ENCODE results near the gene CYYR1. TPM values are rescaled to one million over a fixed set of nuclear protein-coding genes. Genes with fewer than 3 reads are reported as not detected.
A peak's percentile ranks its signal among the peaks of the same experiment; 100 is the strongest.

Gene CYYR1
- under 1 TPM in 3 of 5 donors, not detected in 2; 0.09 to 0.29 (median 0.26) TPM for total RNA-seq
- 0.07 TPM for total RNA-seq (2013)
- 0 to 0.34 (median 0.04) reads per million in 29 experiments for total RNA-seq

DNA sequence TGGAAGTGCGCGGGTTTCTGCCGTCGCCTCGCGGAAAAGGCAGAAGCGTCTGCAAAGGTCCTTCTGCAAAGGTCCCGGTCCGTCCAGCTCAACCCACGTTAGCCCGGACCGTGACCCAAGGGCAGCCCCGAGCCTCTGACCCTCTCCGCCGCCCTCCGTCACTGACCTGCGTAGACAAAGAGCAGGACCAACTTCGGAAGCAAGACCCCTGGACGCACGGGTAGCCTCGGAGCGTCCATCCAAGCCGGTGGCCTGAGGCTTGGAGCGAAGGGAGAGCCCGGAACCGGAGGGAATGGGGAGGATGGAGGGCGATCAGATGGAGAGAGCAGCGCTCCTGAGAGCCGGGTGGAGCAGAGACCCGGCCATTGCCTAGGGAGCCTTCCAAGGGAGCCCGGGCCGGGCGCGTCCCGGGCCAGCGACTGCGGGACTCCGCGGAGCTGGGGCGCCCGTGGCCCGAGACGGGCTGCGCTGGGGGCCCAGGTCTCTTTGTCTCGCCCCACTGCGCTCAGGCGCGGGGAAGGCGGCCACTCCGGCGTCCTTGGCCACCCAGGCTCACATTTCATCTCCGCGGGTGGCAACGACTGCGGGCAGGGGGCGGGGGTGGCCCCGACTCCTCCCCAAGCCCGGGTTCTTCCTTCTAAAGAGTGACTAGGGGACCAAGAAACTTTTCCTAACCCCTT is at the start of gene CYYR1:
CYYR1 (minus strand) TSS at position 585 of the 680 bp plus-strand sequence; CDS start at position 239, 346 bp downstream.
- peaks cover 2 to 6% (median 3%) of the 10 kb centered on the region in 3 donors for H3K4me1 Mint-ChIP-seq
- Histone ChIP-seq H3K4me1 (ENCODE audit: control insufficient read depth in 1 of 2, extremely low read depth in 1 of 2, insufficient read depth in 2 of 2, low read length in 2 of 2) (peaks cover 0 to 2% of the 10 kb centered on the region in 2 experiments), H3K36me3 (ENCODE audit: control insufficient read depth in 2 of 2, extremely low read depth in 1 of 2, insufficient read depth in 1 of 2, low read length in 1 of 2) (no peaks in the 10 kb centered on the region), H3K9me3 (no peaks in the 10 kb centered on the region), H3K27ac (ENCODE audit: low read length) (no peak within 1 kb of the TSS), H3K27me3 (replicated peaks in 1 of 2; ENCODE audit: control insufficient read depth in 2 of 2, extremely low read depth in 1 of 2, insufficient read depth in 2 of 2, low read length in 1 of 2) (peaks cover 0 to 8% of the 10 kb centered on the region in 2 experiments), H3K4me3 (ENCODE audit: control insufficient read depth in 1 of 2, extremely low read depth in 1 of 2, low read length in 1 of 2) (peak within 1 kb of the TSS in 1 of 2 donors; percentile 57)
- DNase-seq (peak in 1 of 35 experiments; percentile 3), ATAC-seq (replicated peaks in 1 of 4) (no peak)
- H3K27ac Mint-ChIP-seq: no peak within 1 kb of the TSS
- peaks cover 4 to 14% (median 12%) of the 10 kb centered on the region in 3 donors for H3K9me3 Mint-ChIP-seq
- peaks cover 26 to 30% of the 10 kb centered on the region in 2 donors for H3K27me3 Mint-ChIP-seq
- WGBS (ENCODE audit: insufficient coverage): 10% methylated on average over 58 of the region's 58 CpGs
- no peaks in the 10 kb centered on the region for H3K36me3 Mint-ChIP-seq
- ChIA-PET CTCF (no interaction called here), POLR2A (no interaction called here)
- H3K4me3 Mint-ChIP-seq: peak within 1 kb of the TSS in 2 of 3 donors; percentile 28 to 66

DNA sequence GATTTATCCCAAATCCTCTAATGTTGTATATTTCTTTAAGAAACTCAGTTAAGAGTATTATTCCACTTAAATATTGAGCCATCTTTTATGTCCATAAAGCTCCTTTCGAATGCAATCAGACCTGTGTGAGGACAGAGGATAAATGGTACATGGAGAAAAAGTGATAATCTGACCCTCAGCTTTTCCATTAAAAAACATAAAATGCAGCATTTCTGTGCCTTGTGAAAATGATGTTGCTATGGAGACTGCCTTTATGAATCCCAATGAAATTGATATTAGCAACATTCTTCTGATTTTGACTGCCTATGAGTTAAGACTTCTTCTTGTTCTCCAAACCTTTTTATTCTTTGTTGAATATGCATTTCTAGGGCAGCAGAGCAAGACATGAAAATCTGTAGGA is 44.1 kb upstream of the CYYR1 start:
- H3K36me3 ChIP-seq (ENCODE audit: control insufficient read depth in 2 of 2, extremely low read depth in 1 of 2, insufficient read depth in 1 of 2, low read length in 1 of 2): no peaks in the 10 kb centered on the region
- H3K4me3 ChIP-seq (ENCODE audit: control insufficient read depth in 1 of 2, extremely low read depth in 1 of 2, low read length in 1 of 2): no peak overlapping the region
- no peaks in the 10 kb centered on the region for H3K9me3 ChIP-seq
- ChIA-PET POLR2A (no interaction called here), CTCF (no interaction called here)
- Mint-ChIP-seq H3K4me1 (no peaks in the 10 kb centered on the region), H3K4me3 (no peak overlapping the region), H3K36me3 (no peaks in the 10 kb centered on the region), H3K9me3 (peaks cover 0 to 1% (median 0%) of the 10 kb centered on the region in 3 donors), H3K27ac (no peak overlapping the region), H3K27me3 (no peaks in the 10 kb centered on the region)
- H3K4me1 ChIP-seq (ENCODE audit: control insufficient read depth in 1 of 2, extremely low read depth in 1 of 2, insufficient read depth in 2 of 2, low read length in 2 of 2): no peaks in the 10 kb centered on the region
- no CpG with 5 or more reads among the region's 1 CpG for WGBS (ENCODE audit: insufficient coverage)
- DNase-seq (no peak), ATAC-seq (replicated peaks in 1 of 4) (no peak)
- no peaks in the 10 kb centered on the region for H3K27me3 ChIP-seq (replicated peaks in 1 of 2; ENCODE audit: control insufficient read depth in 2 of 2, extremely low read depth in 1 of 2, insufficient read depth in 2 of 2, low read length in 1 of 2)
- H3K27ac ChIP-seq (ENCODE audit: low read length): no peak overlapping the region

DNA sequence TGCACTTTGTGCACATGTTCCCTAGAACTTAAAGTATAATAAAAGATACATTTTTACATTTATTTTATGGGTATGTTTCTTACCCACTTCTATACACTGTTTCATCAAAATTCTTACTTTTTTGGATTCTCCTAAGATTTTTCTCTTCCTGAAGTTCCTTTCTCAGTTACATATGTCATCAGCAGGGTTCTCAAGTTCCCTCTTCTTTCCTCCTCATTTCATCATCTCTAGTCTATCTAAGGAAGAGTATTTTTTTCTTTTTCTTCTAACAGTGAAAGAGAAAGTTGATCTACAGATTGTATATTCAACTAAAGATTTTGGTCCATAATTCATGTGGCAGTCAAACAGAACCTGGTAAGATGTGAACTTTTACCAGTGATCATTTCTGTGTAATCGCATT is 41.2 kb upstream of the CYYR1 start:
- no peaks in the 10 kb centered on the region for H3K4me1 ChIP-seq (ENCODE audit: control insufficient read depth in 1 of 2, extremely low read depth in 1 of 2, insufficient read depth in 2 of 2, low read length in 2 of 2)
- no peaks in the 10 kb centered on the region for H3K36me3 ChIP-seq (ENCODE audit: control insufficient read depth in 2 of 2, extremely low read depth in 1 of 2, insufficient read depth in 1 of 2, low read length in 1 of 2)
- H3K27ac ChIP-seq (ENCODE audit: low read length): no peak overlapping the region
- H3K9me3 ChIP-seq: no peaks in the 10 kb centered on the region
- no peak for ATAC-seq (replicated peaks in 1 of 4)
- CTCF ChIA-PET: no interaction called here
- H3K9me3 Mint-ChIP-seq: peaks cover 0 to 6% (median 1%) of the 10 kb centered on the region in 3 donors
- H3K27me3 ChIP-seq (replicated peaks in 1 of 2; ENCODE audit: control insufficient read depth in 2 of 2, extremely low read depth in 1 of 2, insufficient read depth in 2 of 2, low read length in 1 of 2): no peaks in the 10 kb centered on the region
- no peaks in the 10 kb centered on the region for H3K36me3 Mint-ChIP-seq
- H3K27ac Mint-ChIP-seq: no peak overlapping the region
- no peak for DNase-seq
- no peak overlapping the region for H3K4me3 ChIP-seq (ENCODE audit: control insufficient read depth in 1 of 2, extremely low read depth in 1 of 2, low read length in 1 of 2)
- peaks cover 0 to 5% of the 10 kb centered on the region in 2 donors for H3K27me3 Mint-ChIP-seq
- H3K4me1 Mint-ChIP-seq: no peaks in the 10 kb centered on the region
- POLR2A ChIA-PET: no interaction called here
- no peak overlapping the region for H3K4me3 Mint-ChIP-seq
- WGBS (ENCODE audit: insufficient coverage): no CpG with 5 or more reads among the region's 1 CpG

DNA sequence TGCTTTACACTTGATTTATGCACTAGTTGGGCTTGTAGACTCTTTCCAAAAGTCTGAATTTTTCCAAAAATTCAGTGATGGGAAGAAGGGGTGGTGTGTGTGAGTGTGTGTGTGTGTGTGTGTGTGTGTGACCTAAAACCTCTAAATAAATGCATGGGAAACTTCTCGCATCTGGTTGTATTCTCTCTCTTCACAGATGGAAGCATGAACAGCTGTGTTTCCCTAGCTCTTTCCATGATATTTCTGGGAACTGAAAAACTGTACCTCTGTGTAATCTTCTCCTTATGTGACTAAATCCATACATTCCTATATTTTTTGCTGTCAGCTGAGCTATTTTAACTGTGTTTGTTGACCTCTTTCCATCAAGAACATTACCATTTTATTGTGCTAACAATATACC is 26.2 kb upstream of the CYYR1 start:
- H3K27ac ChIP-seq (ENCODE audit: low read length): no peak overlapping the region
- ATAC-seq (replicated peaks in 1 of 4): no peak
- H3K9me3 Mint-ChIP-seq: peaks cover 0 to 4% (median 0%) of the 10 kb centered on the region in 3 donors
- no peaks in the 10 kb centered on the region for H3K4me1 Mint-ChIP-seq
- no peaks in the 10 kb centered on the region for H3K36me3 Mint-ChIP-seq
- DNase-seq: no peak
- POLR2A ChIA-PET: no interaction called here
- WGBS (ENCODE audit: insufficient coverage): 100% methylated on average over 1 of the region's 1 CpG
- H3K4me1 ChIP-seq (ENCODE audit: control insufficient read depth in 1 of 2, extremely low read depth in 1 of 2, insufficient read depth in 2 of 2, low read length in 2 of 2): no peaks in the 10 kb centered on the region
- H3K27me3 ChIP-seq (replicated peaks in 1 of 2; ENCODE audit: control insufficient read depth in 2 of 2, extremely low read depth in 1 of 2, insufficient read depth in 2 of 2, low read length in 1 of 2): no peaks in the 10 kb centered on the region
- CTCF ChIA-PET: interaction anchor here in 1 of 2 donors (0.7 kb wide), 1 partner anchor 1018 kb away, joined by 3 read pairs; no protein-coding TSS in a partner anchor
- H3K4me3 ChIP-seq (ENCODE audit: control insufficient read depth in 1 of 2, extremely low read depth in 1 of 2, low read length in 1 of 2): no peak overlapping the region
- no peak overlapping the region for H3K4me3 Mint-ChIP-seq
- H3K9me3 ChIP-seq: no peaks in the 10 kb centered on the region
- H3K27ac Mint-ChIP-seq: no peak overlapping the region
- H3K36me3 ChIP-seq (ENCODE audit: control insufficient read depth in 2 of 2, extremely low read depth in 1 of 2, insufficient read depth in 1 of 2, low read length in 1 of 2): no peaks in the 10 kb centered on the region
- H3K27me3 Mint-ChIP-seq: no peaks in the 10 kb centered on the region

DNA sequence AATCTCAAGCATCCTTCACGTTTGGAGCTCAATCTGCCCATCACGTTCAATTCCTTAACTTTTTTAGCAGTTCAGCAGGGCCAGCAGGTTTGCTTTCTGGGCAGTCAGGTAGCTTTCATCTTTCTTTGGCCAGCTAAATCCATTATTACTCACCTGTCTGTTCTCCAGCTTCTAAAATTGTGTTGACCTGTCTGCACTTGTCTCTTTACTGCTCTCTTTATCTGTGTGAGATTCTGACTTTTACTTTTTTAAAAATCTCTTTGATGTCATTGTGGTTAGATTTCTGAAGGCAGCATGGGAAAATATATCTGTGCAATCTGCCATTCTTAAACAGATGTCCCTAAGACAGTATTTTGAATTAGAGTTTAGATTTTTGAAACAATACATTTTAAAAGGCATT is 24.9 kb upstream of the CYYR1 start:
- no peaks in the 10 kb centered on the region for H3K27me3 Mint-ChIP-seq
- WGBS (ENCODE audit: insufficient coverage): 53% methylated on average over 2 of the region's 2 CpGs

DNA sequence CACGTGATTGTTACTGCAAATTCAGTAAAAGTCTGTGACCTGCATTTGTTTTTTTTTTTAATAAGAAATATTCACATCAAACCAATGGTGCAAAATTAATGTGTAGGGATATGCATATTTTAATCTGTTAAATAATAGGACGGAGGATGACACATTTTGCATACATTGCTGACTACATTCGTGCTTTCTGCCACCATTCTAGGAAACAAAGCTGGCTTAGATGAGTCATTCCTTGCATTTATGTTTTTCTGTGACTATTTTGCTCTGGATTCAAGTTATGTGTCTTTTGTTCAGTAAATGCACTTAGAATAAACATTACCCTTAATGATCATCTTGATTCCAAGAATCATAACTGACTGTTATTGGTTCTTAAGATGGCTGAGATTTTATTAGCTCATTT is 23.9 kb upstream of the CYYR1 start:
- Histone ChIP-seq H3K9me3 (no peaks in the 10 kb centered on the region), H3K4me3 (ENCODE audit: control insufficient read depth in 1 of 2, extremely low read depth in 1 of 2, low read length in 1 of 2) (no peak overlapping the region), H3K4me1 (ENCODE audit: control insufficient read depth in 1 of 2, extremely low read depth in 1 of 2, insufficient read depth in 2 of 2, low read length in 2 of 2) (no peaks in the 10 kb centered on the region), H3K27ac (ENCODE audit: low read length) (no peak overlapping the region), H3K27me3 (replicated peaks in 1 of 2; ENCODE audit: control insufficient read depth in 2 of 2, extremely low read depth in 1 of 2, insufficient read depth in 2 of 2, low read length in 1 of 2) (no peaks in the 10 kb centered on the region), H3K36me3 (ENCODE audit: control insufficient read depth in 2 of 2, extremely low read depth in 1 of 2, insufficient read depth in 1 of 2, low read length in 1 of 2) (no peaks in the 10 kb centered on the region)
- H3K27me3 Mint-ChIP-seq: no peaks in the 10 kb centered on the region
- H3K4me1 Mint-ChIP-seq: no peaks in the 10 kb centered on the region
- POLR2A ChIA-PET: no interaction called here
- CTCF ChIA-PET: no interaction called here
- H3K36me3 Mint-ChIP-seq: no peaks in the 10 kb centered on the region
- no peak for ATAC-seq (replicated peaks in 1 of 4)
- H3K9me3 Mint-ChIP-seq: peaks cover 0 to 4% (median 0%) of the 10 kb centered on the region in 3 donors
- no peak overlapping the region for H3K27ac Mint-ChIP-seq
- no peak for DNase-seq
- WGBS (ENCODE audit: insufficient coverage): no CpG with 5 or more reads among the region's 3 CpGs
- H3K4me3 Mint-ChIP-seq: no peak overlapping the region

More for the DNA sequence above, 24.9 kb upstream of the CYYR1 start:
- Mint-ChIP-seq H3K4me1 (no peaks in the 10 kb centered on the region), H3K36me3 (no peaks in the 10 kb centered on the region), H3K9me3 (peaks cover 0 to 4% (median 0%) of the 10 kb centered on the region in 3 donors), H3K27ac (no peak overlapping the region), H3K4me3 (no peak overlapping the region)
- no peaks in the 10 kb centered on the region for H3K36me3 ChIP-seq (ENCODE audit: control insufficient read depth in 2 of 2, extremely low read depth in 1 of 2, insufficient read depth in 1 of 2, low read length in 1 of 2)
- ChIA-PET CTCF (no interaction called here), POLR2A (no interaction called here)
- no peak overlapping the region for H3K4me3 ChIP-seq (ENCODE audit: control insufficient read depth in 1 of 2, extremely low read depth in 1 of 2, low read length in 1 of 2)
- DNase-seq (no peak), ATAC-seq (replicated peaks in 1 of 4) (no peak)
- H3K4me1 ChIP-seq (ENCODE audit: control insufficient read depth in 1 of 2, extremely low read depth in 1 of 2, insufficient read depth in 2 of 2, low read length in 2 of 2): no peaks in the 10 kb centered on the region
- no peaks in the 10 kb centered on the region for H3K27me3 ChIP-seq (replicated peaks in 1 of 2; ENCODE audit: control insufficient read depth in 2 of 2, extremely low read depth in 1 of 2, insufficient read depth in 2 of 2, low read length in 1 of 2)
- H3K27ac ChIP-seq (ENCODE audit: low read length): no peak overlapping the region
- no peaks in the 10 kb centered on the region for H3K9me3 ChIP-seq

Measured in T-cell (primary cell).